ENCODE data around the gene SMIM3.
"Not testable (repeated sequence)": the region's sequence is repeated elsewhere in the genome, so short reads cannot be mapped to it uniquely, and the experiment has no call there.

SMIM3 gene

DNA sequence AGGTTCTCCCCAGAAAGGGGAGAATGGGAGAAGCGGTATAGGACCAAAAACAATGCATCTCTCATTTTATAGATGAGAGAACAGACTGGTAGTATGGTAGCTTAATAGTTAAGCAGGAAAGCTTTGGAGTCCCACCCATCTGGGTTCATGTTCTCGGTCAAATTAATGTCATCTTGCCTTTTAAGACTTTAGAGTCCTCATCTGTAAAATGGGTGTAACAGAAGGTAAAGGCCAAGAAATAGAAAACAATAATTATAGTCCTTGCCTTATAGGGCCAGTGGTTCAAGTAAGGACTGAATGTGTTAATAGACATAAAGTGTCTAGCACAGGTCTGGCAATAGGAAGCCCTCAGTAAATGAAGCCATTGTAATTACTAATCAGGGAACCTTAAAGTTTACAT, 16.4 kb downstream of the SMIM3 start:
- no peak for DNase-seq

DNA sequence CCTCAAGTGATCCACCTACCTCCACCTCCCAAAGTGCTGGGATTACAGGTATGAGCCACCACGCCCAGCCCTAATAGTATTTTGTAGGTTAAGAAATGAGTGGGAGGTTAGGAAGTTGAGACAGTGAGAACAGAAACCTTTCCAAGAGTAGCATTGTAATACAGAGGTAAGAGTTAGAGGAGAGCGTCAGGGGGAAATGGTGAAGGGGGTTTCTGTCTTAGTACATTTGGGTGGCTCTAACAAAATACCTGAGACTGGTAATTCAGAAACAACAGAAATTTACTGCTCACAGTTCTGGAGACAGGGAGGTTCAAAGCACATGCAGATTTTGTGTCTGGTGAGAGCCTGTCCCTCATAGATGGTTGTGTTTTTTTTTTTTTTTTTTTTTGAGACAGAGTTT, 18.8 kb downstream of the SMIM3 start:
- DNase-seq = no peak

DNA sequence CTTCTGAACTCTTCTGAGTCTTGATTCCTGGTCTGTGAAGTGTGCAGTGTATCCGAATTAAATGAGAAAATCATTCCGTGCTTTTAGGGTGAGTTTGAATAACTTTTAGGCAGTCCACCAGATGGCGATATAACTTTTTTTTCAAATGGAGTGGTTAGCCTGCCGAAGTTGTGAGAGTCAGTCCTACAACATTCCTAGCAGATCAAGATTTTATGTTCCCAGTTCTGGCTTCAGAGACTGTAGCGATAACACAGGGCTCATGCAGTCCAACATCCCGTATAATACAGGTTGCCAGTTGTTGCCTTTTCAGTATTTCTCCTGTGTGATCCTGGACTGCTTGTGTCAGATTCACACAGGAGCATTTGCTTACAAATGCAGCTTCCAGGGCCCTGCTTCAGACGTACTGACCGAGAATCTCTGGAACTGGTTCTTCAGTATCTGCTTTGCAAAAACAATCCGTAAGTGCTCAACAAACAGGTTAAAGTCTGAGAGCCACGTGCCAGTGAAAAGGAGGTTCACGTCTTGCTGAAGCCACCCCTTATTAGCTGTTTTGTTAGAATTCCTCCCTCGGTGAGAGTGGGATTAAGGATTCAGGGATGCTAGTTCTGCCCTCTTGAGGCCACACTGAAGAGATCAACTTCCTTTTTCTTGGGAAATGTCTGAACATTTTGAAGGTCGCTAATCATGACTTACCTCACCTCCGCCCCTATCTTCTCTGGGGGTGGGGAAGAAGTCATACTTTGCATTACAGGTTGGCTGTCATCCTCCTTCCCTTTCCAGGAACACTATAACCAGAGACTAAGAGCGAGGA, 22.8 kb downstream of the SMIM3 start:
- peak; percentile 65 for DNase-seq

DNA sequence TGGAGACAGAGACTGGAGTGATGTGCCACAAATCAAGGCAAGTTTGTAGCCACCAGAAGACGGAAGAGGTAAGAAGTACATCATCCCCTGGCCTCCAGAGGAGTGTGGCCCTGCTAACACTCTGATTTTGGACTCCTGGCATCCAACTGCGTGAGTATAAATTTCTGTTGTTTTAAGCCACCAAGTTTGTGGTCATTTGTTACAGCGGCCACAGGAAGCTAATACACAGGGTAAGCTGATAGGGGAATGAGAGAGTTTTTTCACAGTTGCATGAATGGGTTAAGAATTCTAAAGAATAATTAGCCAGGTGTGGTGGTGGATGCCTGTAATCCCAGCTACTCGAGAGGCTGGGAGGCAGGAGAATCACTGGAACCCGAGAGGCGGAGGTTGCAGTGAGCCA, 25.8 kb downstream of the SMIM3 start:
- DNase-seq = no peak

DNA sequence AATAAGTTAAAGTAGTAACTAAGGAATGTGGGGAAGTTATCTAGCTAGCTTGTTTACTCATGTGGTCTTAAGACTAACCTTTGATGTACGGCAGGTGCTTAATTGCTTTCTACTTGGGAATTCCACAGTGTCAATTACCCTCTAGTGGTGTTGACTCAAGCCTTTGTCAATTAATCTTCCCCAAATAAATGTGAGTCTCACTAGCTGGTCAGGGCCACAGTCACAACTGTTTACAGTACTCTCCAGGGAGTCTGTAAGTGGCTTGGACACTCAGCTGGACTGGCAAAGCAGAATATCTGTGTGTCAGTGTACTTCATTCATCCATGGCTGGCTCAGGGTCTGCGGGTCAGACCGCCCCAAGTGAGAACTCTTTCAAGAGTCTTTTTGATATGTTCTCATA, 30.8 kb downstream of the SMIM3 start:
- peak; percentile 13 for DNase-seq

DNA sequence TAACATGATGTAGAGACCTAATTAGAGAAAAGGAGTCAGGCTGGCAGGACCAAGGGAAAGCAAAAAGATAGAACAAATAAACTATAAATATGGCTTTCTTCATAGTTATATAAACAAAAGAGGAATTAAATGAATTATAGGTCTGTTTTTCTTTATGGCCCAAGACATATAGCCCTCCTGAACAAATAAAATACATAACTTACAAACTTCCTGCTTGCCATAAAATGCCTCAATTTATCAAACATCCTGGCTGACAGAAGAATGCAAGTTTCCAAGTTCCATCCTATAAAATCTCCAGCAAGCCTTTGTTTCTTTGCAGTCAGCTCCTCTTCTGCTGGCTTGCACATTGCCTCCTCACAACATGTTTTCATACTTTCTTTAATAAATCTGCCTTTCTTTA, 36.5 kb downstream of the SMIM3 start:
- DNase-seq = no peak

DNA sequence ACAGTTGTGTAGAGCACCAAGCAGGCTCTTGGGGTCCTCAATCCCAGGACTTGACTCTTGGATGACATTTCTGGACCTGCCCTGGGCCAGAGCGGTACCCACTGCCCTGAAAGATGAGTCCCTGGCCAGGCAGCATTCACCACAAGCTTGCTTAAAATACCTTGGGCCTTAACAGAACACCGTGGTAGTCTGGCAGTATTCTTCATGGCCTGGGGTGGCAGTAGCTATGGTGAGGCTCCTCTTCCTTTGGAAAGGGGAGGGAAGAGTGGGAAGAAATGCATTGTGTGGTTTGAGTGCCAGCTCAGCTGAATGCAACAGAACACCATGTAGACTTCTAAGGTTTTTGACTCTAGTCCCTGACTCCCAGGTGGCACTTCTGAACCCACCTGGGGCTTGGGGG, 38.4 kb downstream of the SMIM3 start:
- DNase-seq = no peak

DNA sequence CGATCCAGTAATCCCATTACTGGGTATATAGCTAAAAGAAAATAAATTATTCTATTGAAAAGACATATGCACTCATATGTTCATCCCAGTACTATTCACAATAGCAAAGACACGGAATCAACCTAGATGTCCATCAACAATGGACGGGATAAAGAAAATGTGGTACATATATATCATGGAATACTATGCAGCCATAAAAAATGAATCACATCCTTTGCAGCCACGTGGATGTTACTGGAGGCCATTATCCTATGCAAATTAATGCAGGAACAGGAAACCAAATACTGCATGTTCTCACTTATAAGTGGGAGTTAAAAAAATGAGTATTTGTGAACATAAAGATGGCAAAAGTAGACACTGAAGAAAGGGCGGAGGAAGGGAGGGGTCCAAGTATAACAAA, 51.2 kb downstream of the SMIM3 start:
- no peak for DNase-seq

DNA sequence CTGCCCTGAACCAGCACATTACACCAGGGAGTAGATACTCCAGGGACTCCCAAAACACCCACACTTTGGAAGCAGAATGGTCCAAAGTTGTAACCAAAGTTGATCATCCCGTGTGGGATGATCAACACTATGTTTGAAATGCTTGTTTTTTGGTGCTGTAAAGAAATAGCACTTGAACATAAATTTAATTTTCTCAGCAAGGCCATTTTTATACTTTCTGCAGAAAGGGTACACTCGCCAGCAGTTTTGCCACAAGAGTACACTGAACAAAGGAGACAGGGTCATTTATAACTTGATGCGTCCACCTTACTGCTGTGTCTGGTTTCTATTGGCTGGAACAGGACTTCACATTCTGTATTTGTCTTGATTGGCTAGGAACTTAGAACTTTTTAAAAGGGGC, 53.3 kb downstream of the SMIM3 start:
- DNase-seq = not testable (repeated sequence)

DNA sequence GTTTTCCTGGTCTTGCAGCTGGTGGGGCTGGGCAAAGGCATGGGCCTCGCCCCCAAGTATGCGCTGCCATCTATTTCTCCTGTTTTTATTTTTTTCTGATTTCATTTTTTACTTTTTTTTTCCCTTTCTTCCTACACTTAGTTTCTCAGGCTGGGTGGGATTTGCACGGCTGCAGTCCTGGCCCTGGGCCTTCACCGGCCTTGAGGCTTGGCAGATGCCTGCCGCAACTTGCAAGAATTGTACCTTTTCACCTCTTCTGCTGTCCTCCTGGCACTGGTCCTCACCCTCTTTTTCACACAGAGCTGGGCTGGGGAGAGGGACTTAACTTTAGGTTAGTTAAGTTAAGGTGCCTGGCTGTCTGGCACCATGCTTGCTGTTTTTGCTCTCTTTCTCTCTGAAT, 57.5 kb downstream of the SMIM3 start:
- DNase-seq = no peak

DNA sequence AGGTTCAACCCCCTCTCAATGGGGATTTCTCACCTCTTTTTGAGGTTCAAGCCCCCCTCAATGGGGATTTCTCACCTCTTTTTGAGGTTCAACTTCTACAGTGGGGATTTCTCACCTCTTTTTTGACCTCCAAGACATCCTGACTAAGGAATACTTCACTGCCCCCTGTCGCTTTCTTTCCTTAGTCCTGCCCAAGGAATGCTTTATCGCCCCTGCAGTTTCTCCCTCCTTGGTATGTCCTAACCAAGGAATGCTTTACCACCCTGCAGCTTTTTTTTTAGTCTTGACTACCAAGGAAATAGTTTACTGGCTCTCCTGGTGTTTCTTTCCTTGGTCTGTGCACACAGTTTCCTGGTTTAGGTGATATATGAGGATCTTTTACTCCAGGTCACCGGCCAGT, 58.1 kb downstream of the SMIM3 start:
- no peak for DNase-seq

DNA sequence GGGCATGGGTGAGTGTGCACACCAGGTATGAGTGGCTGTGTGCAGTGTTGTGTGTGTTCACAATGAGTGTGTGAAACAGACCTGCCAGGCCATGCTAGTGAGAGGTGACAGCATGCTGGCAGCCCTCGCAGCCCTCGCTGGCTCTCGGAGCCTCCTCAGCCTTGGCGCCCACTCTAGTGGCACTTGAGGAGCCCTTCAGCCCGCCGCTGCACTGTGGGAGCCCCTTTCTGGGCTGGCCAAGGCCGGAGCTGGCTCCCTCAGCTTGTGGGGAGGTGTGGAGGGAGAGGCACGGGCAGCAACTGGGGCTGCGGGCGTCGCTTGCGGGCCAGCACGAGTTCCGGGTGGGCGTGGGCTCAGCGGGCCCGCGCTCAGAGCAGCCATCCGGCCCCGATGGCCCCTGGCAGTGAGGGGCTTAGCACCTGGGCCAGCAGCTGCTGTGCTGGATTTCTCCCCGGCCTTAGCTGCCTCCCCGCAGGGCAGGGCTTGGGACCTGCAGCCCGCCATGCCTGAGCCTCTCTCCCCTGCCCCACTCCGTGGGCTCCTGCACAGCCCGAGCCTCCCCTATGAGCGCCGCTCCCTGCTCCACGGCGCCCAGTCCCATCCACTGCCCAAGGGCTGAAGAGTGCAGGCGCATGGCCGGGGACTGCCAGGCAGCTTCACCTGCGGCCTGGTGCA, 66.8 kb downstream of the SMIM3 start:
- DNase-seq = not testable (repeated sequence)

DNA sequence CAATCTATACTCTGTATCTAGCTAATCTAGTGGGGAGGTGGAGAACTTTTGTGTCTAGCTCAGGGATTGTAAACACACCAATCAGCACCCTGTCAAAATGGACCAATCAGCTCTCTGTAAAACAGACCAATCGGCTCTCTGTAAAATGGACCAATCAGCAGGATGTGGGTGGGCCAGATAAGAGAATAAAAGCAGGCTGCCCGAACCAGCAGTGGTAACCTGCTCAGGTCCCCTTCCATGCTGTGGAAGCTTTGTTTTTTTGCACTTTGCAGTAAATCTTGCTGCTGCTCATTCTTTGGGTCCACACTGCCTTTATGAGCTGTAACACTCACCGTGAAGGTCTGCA, 67.7 kb downstream of the SMIM3 start, which contains the start of gene IRGM:
Gene IRGM, plus strand, starts transcription at position 214 of the 346 bp plus-strand sequence. CDS start 1,603 bp downstream, outside the sequence.
- not testable (repeated sequence) for DNase-seq

All from NCI-H510A treated with DMSO at 0.1 percent for 48 hours (cell line).